ENCODE data around the gene ITPK1.

ITPK1 gene

GRCh38 chr14:93060841-93061240, 54.9 kb downstream of the ITPK1 start:
- no peaks in the 10 kb centered on the region for H3K36me3 Mint-ChIP-seq (ENCODE audit: low read depth)
- H3K27me3 Mint-ChIP-seq (ENCODE audit: low read depth) = no peaks in the 10 kb centered on the region
- DNase-seq (ENCODE audit: low spot score) = no peak
- peaks cover 24% of the 10 kb centered on the region for H3K4me1 Mint-ChIP-seq (ENCODE audit: low read depth)
- H3K4me3 Mint-ChIP-seq = no peak overlapping the region
- H3K27ac Mint-ChIP-seq = no peak overlapping the region
- H3K9me3 Mint-ChIP-seq = no peaks in the 10 kb centered on the region

DNA sequence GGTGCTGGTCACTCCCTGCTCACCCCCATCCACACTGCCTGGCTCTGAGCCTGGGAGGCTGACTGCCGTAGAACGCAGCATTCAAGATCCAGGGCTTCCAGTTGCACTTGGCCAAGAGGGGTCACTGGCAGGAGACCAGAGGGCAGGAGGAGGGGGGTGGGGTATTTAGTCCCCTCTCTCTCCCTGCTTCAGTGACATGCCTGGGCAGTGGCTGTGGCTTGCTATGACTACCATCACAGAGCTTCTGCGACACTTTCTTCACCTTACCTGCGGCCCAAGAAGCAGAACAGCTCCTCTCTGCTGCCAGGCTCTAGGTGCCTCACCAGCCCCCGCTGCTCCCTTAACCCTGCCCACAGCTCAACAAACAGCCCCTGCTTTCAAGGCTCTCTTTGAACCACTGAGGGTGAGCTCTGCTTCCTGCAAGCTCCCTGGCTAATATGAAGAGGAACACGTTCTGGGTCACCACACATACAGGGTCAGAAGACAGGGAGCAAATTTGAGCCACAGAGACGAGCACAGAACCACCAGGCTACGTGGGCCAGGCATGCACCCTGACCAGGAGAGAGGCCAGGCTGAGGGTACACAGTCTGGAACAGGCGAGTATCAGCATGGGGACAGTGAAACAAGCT, 55.7 kb downstream of the ITPK1 start:
- Mint-ChIP-seq H3K9me3 (no peaks in the 10 kb centered on the region), H3K4me1 (ENCODE audit: low read depth) (peaks cover 16% of the 10 kb centered on the region), H3K27me3 (ENCODE audit: low read depth) (no peaks in the 10 kb centered on the region), H3K4me3 (no peak overlapping the region), H3K36me3 (ENCODE audit: low read depth) (no peaks in the 10 kb centered on the region), H3K27ac (peak overlapping the region; percentile 49)
- DNase-seq (ENCODE audit: low spot score) = no peak

- H3K9me3 Mint-ChIP-seq = no peaks in the 10 kb centered on the region
- peaks cover 10% of the 10 kb centered on the region for H3K4me1 Mint-ChIP-seq (ENCODE audit: low read depth)
- H3K27ac Mint-ChIP-seq = no peak overlapping the region
- no peaks in the 10 kb centered on the region for H3K27me3 Mint-ChIP-seq (ENCODE audit: low read depth)
- no peak for DNase-seq (ENCODE audit: low spot score)
- H3K4me3 Mint-ChIP-seq = no peak overlapping the region
- H3K36me3 Mint-ChIP-seq (ENCODE audit: low read depth) = no peaks in the 10 kb centered on the region
These were observed 56.5 kb downstream of the ITPK1 start for GRCh38 chr14:93059260-93059659.

DNA sequence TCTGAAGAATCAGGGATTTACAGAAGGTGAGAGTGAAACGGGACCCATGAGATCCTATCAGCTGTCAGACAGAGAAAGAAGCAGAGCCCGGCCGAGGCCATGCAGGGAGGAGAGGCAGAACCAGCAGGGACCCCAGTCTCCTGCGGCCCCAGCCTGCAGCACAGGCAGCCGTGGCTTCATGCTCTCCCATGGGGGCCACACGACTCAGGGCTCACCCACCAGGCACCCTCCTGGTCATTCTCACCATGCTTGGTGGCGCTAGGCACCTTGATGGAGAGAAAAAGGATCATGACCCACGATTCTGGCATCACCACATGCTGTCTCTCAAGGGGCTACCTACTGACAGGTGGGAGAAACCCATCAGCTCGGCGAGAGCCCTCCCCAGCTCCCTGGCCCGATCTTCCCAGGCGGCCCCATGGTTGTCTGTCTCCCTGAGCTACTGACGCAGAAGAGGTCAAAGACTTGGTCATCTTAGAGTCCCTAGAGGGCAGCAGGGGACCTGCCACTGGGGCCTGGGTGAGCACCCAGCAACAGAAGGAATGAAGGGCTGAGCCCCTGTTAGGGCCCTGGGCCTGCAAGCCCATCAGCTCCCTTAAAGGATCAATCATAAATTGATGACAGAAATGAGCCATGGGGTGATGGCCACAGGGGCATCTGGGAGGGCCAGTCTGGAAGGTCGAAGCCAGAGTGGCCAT, 58.0 kb downstream of the ITPK1 start:
- DNase-seq (ENCODE audit: low spot score) = no peak
- Mint-ChIP-seq H3K4me3 (no peak overlapping the region), H3K36me3 (ENCODE audit: low read depth) (no peaks in the 10 kb centered on the region), H3K9me3 (no peaks in the 10 kb centered on the region), H3K27me3 (ENCODE audit: low read depth) (no peaks in the 10 kb centered on the region), H3K4me1 (ENCODE audit: low read depth) (peaks cover 10% of the 10 kb centered on the region), H3K27ac (no peak overlapping the region)

DNA sequence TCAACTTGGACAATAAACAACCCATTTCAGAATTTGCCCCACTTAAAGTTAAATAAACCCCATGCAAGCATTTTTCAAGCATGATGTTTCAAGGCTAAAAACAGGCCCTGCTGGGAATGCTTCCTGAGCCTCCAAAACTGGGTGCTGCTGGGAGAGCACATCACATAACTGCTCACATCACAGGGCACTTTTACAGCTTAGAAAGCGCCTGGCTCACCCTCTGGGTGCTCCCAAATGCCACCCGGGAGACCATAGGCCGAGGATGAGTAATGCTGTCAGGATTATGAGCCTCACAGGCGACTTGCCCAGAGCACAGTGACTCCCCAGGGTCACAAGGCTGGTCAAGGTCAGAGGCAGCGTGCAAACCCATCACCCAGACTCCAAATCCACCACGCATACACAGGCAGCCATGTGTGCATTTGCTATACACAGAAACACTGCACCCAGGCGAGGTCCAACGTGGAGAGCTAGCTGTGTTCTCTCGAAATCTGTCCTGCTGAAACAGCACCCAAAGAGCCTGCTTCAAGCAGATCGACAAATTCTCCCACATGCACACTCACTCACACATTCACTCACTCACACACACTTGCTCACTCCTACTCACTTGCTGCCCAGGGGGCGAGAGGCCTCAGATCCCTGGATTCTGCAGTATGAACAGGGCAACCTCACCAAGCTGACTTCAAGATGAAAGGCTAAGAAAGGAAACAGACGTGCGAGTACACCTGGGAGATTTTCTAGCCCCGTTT, 58.7 kb downstream of the ITPK1 start:
- no peaks in the 10 kb centered on the region for H3K9me3 Mint-ChIP-seq
- no peaks in the 10 kb centered on the region for H3K36me3 Mint-ChIP-seq (ENCODE audit: low read depth)
- peaks cover 10% of the 10 kb centered on the region for H3K4me1 Mint-ChIP-seq (ENCODE audit: low read depth)
- no peak overlapping the region for H3K4me3 Mint-ChIP-seq
- H3K27me3 Mint-ChIP-seq (ENCODE audit: low read depth) = no peaks in the 10 kb centered on the region
- no peak for DNase-seq (ENCODE audit: low spot score)
- no peak overlapping the region for H3K27ac Mint-ChIP-seq

DNA sequence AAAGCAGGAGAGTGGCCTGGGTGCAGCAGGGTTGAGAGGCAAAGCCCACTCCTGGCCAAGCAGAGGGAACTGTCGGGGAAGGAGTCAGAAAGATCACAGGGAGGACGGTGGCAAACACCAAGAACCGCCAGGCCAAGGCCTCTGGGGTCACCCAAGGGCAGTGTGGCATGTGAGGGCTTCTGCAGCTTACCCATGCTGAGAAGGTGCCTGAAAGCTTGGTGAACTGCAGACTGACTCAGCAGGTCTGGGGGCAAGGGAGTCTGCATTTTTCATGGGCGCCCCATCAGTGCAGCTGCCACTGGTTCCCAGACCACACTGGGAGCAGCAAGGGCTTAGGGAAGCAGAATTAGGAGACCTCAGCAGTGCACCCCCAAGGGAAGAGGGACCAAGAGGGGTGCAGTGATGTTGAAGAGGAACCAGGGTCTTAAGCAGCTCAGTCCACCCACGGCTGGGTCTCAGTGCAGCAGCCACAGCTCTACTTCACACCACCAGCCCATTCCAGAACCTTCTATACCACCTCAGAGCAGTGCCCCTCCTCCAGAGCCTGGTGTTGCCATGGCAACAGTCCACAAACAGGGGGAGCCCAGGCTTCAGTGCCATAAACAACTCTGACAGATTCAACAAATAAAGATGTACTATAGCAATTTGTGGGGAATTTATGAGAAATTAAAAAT, 59.4 kb downstream of the ITPK1 start:
- no peak for DNase-seq (ENCODE audit: low spot score)
- H3K27ac Mint-ChIP-seq = no peak overlapping the region
- no peaks in the 10 kb centered on the region for H3K36me3 Mint-ChIP-seq (ENCODE audit: low read depth)
- H3K4me3 Mint-ChIP-seq = no peak overlapping the region
- no peaks in the 10 kb centered on the region for H3K27me3 Mint-ChIP-seq (ENCODE audit: low read depth)
- no peaks in the 10 kb centered on the region for H3K9me3 Mint-ChIP-seq
- H3K4me1 Mint-ChIP-seq (ENCODE audit: low read depth) = peaks cover 7% of the 10 kb centered on the region

- no peaks in the 10 kb centered on the region for H3K36me3 Mint-ChIP-seq (ENCODE audit: low read depth)
- H3K9me3 Mint-ChIP-seq = no peaks in the 10 kb centered on the region
- H3K4me3 Mint-ChIP-seq = no peak overlapping the region
- H3K27me3 Mint-ChIP-seq (ENCODE audit: low read depth) = no peaks in the 10 kb centered on the region
- H3K27ac Mint-ChIP-seq = no peak overlapping the region
- no peak for DNase-seq (ENCODE audit: low spot score)
- peaks cover 7% of the 10 kb centered on the region for H3K4me1 Mint-ChIP-seq (ENCODE audit: low read depth)
These were observed 60.0 kb downstream of the ITPK1 start for GRCh38 chr14:93055651-93056115.

GRCh38 chr14:93054876-93055275, 60.8 kb downstream of the ITPK1 start:
- Mint-ChIP-seq H3K27ac (no peak overlapping the region), H3K36me3 (ENCODE audit: low read depth) (no peaks in the 10 kb centered on the region), H3K4me3 (no peak overlapping the region), H3K4me1 (ENCODE audit: low read depth) (no peaks in the 10 kb centered on the region), H3K9me3 (no peaks in the 10 kb centered on the region), H3K27me3 (ENCODE audit: low read depth) (no peaks in the 10 kb centered on the region)
- no peak for DNase-seq (ENCODE audit: low spot score)

- DNase-seq (ENCODE audit: low spot score) = no peak
- Mint-ChIP-seq H3K36me3 (ENCODE audit: low read depth) (no peaks in the 10 kb centered on the region), H3K9me3 (no peaks in the 10 kb centered on the region), H3K4me1 (ENCODE audit: low read depth) (no peaks in the 10 kb centered on the region), H3K4me3 (no peak overlapping the region), H3K27ac (no peak overlapping the region), H3K27me3 (ENCODE audit: low read depth) (no peaks in the 10 kb centered on the region)
These were observed 61.7 kb downstream of the ITPK1 start for GRCh38 chr14:93054006-93054405.

GRCh38 chr14:93051600-93052546, 63.9 kb downstream of the ITPK1 start:
- Mint-ChIP-seq H3K36me3 (ENCODE audit: low read depth) (no peaks in the 10 kb centered on the region), H3K27me3 (ENCODE audit: low read depth) (no peaks in the 10 kb centered on the region), H3K4me1 (ENCODE audit: low read depth) (no peaks in the 10 kb centered on the region), H3K27ac (no peak overlapping the region), H3K4me3 (no peak overlapping the region), H3K9me3 (no peaks in the 10 kb centered on the region)
- DNase-seq (ENCODE audit: low spot score) = no peak

DNA sequence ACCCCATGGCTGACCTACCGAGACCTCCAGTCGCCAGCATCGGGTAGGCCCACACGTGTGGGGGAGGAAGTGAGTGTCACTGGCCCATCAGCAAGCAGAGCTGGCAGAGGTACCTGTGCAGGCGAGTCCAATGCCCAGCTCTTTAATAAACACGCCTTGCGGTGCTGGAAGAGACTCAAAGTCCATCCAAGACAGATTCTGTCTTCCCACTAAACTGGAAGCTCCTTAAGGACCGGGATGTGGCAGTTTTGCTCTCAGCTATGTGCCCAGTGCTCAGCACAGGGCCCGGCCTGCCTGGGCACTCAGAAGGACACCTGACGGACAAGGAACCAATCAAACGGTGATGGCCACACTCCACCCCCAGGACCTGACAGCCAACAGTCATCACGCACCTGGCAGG, 65.0 kb downstream of the ITPK1 start:
- Mint-ChIP-seq H3K4me3 (no peak overlapping the region), H3K27ac (no peak overlapping the region), H3K27me3 (ENCODE audit: low read depth) (no peaks in the 10 kb centered on the region)

DNA sequence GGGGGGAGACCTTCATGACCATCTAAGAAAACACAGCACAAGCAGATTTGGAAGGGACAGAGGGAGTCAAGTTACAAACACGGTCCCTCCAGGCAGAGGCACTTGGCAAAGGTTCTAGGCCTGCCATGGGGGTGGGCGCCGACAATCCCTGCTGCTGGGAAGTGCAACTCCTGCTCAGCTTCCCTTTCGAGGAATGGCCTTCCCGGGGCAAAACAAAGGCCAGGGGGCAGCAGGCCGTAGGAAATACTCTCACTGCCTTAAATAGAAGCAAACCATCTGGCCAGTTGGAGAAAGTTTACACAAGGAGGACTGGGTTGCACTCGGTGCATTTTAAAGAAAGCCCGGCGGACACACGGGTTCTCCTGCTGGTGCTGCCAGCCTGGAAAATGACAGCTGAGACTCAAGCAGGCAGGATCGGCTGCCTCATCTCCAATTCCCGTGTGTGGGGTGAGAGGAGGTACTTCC, 65.8 kb downstream of the ITPK1 start:
- Mint-ChIP-seq H3K27ac (peak overlapping the region; percentile 11), H3K36me3 (ENCODE audit: low read depth) (no peaks in the 10 kb centered on the region), H3K4me1 (ENCODE audit: low read depth) (peaks cover 4% of the 10 kb centered on the region), H3K4me3 (no peak overlapping the region), H3K27me3 (ENCODE audit: low read depth) (no peaks in the 10 kb centered on the region), H3K9me3 (no peaks in the 10 kb centered on the region)
- DNase-seq (ENCODE audit: low spot score) = no peak

More for the DNA sequence above, 65.0 kb downstream of the ITPK1 start:
- no peak for DNase-seq (ENCODE audit: low spot score)
- H3K9me3 Mint-ChIP-seq = no peaks in the 10 kb centered on the region
- H3K4me1 Mint-ChIP-seq (ENCODE audit: low read depth) = peaks cover 4% of the 10 kb centered on the region
- H3K36me3 Mint-ChIP-seq (ENCODE audit: low read depth) = no peaks in the 10 kb centered on the region

- Mint-ChIP-seq H3K27ac (no peak overlapping the region), H3K36me3 (ENCODE audit: low read depth) (no peaks in the 10 kb centered on the region)
These were observed 66.4 kb downstream of the ITPK1 start for GRCh38 chr14:93049315-93049714.

More at GRCh38 chr14:93049315-93049714, 66.4 kb downstream of the ITPK1 start:
- no peak overlapping the region for H3K4me3 Mint-ChIP-seq
- no peak for DNase-seq (ENCODE audit: low spot score)
- peaks cover 4% of the 10 kb centered on the region for H3K4me1 Mint-ChIP-seq (ENCODE audit: low read depth)
- no peaks in the 10 kb centered on the region for H3K9me3 Mint-ChIP-seq
- H3K27me3 Mint-ChIP-seq (ENCODE audit: low read depth) = no peaks in the 10 kb centered on the region
